Neuronal stem cell (in vitro differentiated cells): ENCODE results near the gene DDAH1.

Experiments
- DNase-seq: peaks from one replicate; pipeline ENCODE4 v3.0.0-alpha.2; 2013; ENCODE audit warnings: low spot score
- H2AFZ ChIP-seq: one replicate; pipeline ENCODE4 v1.6.1; 2013; ENCODE audit warnings: mild to moderate bottlenecking, low read length, inconsistent platforms
- H2AK5ac ChIP-seq: 2 replicates; pipeline ENCODE4 v1.6.1; 2013; ENCODE audit warnings: low read depth, mild to moderate bottlenecking, inconsistent platforms, low read length, moderate library complexity, mixed read lengths
- H2BK120ac ChIP-seq: 2 replicates; pipeline ENCODE4 v1.6.1; 2013; ENCODE audit warnings: low read depth, mild to moderate bottlenecking, inconsistent platforms, low read length, moderate library complexity, mixed read lengths
- H2BK12ac ChIP-seq: one replicate; pipeline ENCODE4 v1.6.1; 2013; ENCODE audit warnings: low read length, inconsistent platforms
- H2BK15ac ChIP-seq: 2 replicates; pipeline ENCODE4 v1.6.1; 2013; ENCODE audit warnings: mild to moderate bottlenecking, low read length, inconsistent platforms, mixed read lengths
- H2BK5ac ChIP-seq: one replicate; pipeline ENCODE4 v1.6.1; 2013; ENCODE audit warnings: inconsistent platforms, mild to moderate bottlenecking, low read length, moderate library complexity
- H3K14ac ChIP-seq: one replicate; pipeline ENCODE4 v1.6.1; 2013; ENCODE audit warnings: low read length, inconsistent platforms
- H3K18ac ChIP-seq: 2 replicates; pipeline ENCODE4 v1.6.1; 2013; ENCODE audit warnings: low read length, inconsistent platforms
- H3K23ac ChIP-seq: 2 replicates; pipeline ENCODE4 v1.6.1; 2013; ENCODE audit warnings: low read depth, mild to moderate bottlenecking, mixed read lengths, low read length, inconsistent platforms; ENCODE audit not compliant: poor library complexity
- H3K27ac ChIP-seq: replicated peaks from 3 replicates; pipeline ENCODE4 v1.5.1; 2013; ENCODE audit warnings: low read length, inconsistent platforms
- H3K27me3 ChIP-seq, 3 experiments: 2 replicates each; pipeline ENCODE4 v1.6.1; 2013; ENCODE audit warnings: low read length in 3 of 3, mild to moderate bottlenecking in 2 of 3, inconsistent platforms in 1 of 3, low read depth in 1 of 3, mixed read lengths in 1 of 3, moderate library complexity in 1 of 3; ENCODE audit not compliant: control insufficient read depth in 3 of 3, insufficient read depth in 3 of 3
- H3K36me3 ChIP-seq, 2 donors: replicated peaks in 1 of 2; 2 replicates each; pipeline ENCODE4 v1.6.1; 2013; ENCODE audit warnings: low read length in 2 of 2; ENCODE audit not compliant: control insufficient read depth in 2 of 2, insufficient read depth in 2 of 2
- H3K4ac ChIP-seq: 2 replicates; pipeline ENCODE4 v1.6.1; 2013; ENCODE audit warnings: inconsistent platforms, mild to moderate bottlenecking, low read length, moderate library complexity
- H3K4me1 ChIP-seq, 2 donors: 1 replicate in 1 of 2; 2 replicates in 1 of 2; pipeline ENCODE4 v1.6.1; 2013; ENCODE audit warnings: low read length in 2 of 2, low read depth in 1 of 2; ENCODE audit not compliant: control insufficient read depth in 2 of 2, insufficient read depth in 1 of 2
- H3K4me2 ChIP-seq: one replicate; pipeline ENCODE4 v1.6.1; 2013; ENCODE audit warnings: mild to moderate bottlenecking, low read length, inconsistent platforms; ENCODE audit not compliant: insufficient read depth, poor library complexity, severe bottlenecking
- H3K4me3 ChIP-seq, 2 donors: 2 replicates each; pipeline ENCODE4 v1.5.1; 2013; ENCODE audit warnings: low read length in 2 of 2, mild to moderate bottlenecking in 2 of 2, inconsistent platforms in 1 of 2, moderate library complexity in 1 of 2
- H3K79me1 ChIP-seq: one replicate; pipeline ENCODE4 v1.6.1; 2013; ENCODE audit warnings: low read depth, mild to moderate bottlenecking, inconsistent platforms, low read length, moderate library complexity
- H3K9ac ChIP-seq: one replicate; pipeline ENCODE4 v1.6.1; 2013; ENCODE audit warnings: mild to moderate bottlenecking, low read depth, low read length, inconsistent platforms; ENCODE audit not compliant: poor library complexity
- H3K9me3 ChIP-seq, 2 donors: replicated peaks in 1 of 2; 2 replicates each; pipeline versions ENCODE3 to v1.6.1; 2013; ENCODE audit warnings: low read length in 2 of 2, mild to moderate bottlenecking in 2 of 2, inconsistent platforms in 1 of 2, low read depth in 1 of 2, mixed read lengths in 1 of 2, moderate library complexity in 1 of 2; ENCODE audit not compliant: control insufficient read depth in 2 of 2, insufficient read depth in 1 of 2
- H4K8ac ChIP-seq: one replicate; pipeline ENCODE4 v1.6.1; 2013; ENCODE audit warnings: low read depth, mild to moderate bottlenecking, inconsistent platforms, low read length, moderate library complexity
- H4K91ac ChIP-seq: one replicate; pipeline ENCODE4 v1.6.1; 2013; ENCODE audit warnings: low read length, low read depth, mild to moderate bottlenecking, inconsistent platforms; ENCODE audit not compliant: poor library complexity
- WGBS, 2 donors: extraction: QIAGEN DNeasy Blood & Tissue Kit; methylation state at CpG; one replicate each; pipeline ENCODE4 v1.1.7; 2013; ENCODE audit warnings: missing lambda C conversion rate in 2 of 2, mixed read lengths in 1 of 2; ENCODE audit not compliant: insufficient read length in 2 of 2, insufficient replicate concordance in 1 of 2; ENCODE audit errors: extremely low coverage in 2 of 2; 5-methylcytosine and 5-hydroxymethylcytosine counted together

The DDAH1 gene

DNA sequence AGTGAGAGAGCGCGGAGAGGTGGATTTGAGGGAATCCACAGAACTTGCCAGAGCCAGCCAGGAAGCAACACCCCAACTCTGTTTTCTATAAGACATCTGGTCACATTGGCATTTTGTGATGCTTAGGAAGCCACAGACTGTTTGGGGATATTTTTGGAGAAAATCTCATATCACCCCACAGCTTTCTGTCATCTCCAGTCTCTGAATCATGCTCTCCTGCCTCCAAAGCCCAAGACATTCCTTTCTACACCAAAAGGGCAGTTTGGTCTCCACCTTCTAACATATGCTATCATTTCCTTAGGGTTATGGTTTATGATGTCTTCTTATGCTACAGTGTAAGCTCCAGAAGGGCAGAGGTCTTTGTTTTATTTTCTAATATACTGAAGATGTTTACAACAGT, 174.1 kb downstream of the DDAH1 start:
- Histone ChIP-seq H3K4me1 (peaks cover 1 to 2% of the 10 kb centered on the region in 2 donors), H4K8ac (no peak overlapping the region), H2BK12ac (no peak overlapping the region), H2BK5ac (no peak overlapping the region), H2AFZ (no peak overlapping the region), H3K23ac (no peak overlapping the region), H2AK5ac (no peak overlapping the region), H4K91ac (no peak overlapping the region), H3K79me1 (no peaks in the 10 kb centered on the region), H2BK15ac (no peak overlapping the region), H3K9me3 (no peaks in the 10 kb centered on the region), H3K14ac (no peak overlapping the region), H3K9ac (no peak overlapping the region), H3K27ac (no peak overlapping the region), H3K4me3 (no peak overlapping the region), H3K4me2 (no peak overlapping the region), H3K36me3 (no peaks in the 10 kb centered on the region), H3K4ac (no peak overlapping the region), H2BK120ac (no peak overlapping the region), H3K27me3 (peaks cover 0 to 2% (median 2%) of the 10 kb centered on the region in 3 experiments), H3K18ac (no peak overlapping the region)
- no peak for DNase-seq
- WGBS, 2 donors = no CpG with 5 or more reads among the region's 2 CpGs

DNA sequence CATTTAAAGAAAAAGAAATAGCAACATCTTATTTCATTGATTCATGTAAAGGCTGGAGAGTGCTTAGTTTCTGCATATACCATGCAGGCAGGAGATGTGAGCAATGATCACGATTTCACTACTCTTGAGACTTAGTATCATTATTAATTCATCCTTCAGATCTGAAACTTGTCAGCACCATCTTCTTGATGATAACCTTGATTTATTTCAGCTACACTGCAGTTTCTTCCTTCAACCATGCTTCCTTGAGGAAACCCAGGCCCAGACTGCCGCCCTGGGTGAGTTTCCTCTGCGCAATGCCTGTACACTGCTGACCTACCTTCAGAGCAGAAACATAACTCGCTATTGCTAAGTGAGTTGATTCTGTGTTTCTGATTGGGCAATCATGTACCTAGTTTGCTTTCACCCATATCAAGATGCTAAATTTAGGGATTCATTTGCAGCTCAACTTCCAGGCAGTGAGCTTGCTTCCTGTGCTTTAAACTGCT, 175.1 kb downstream of the DDAH1 start:
- H2BK15ac ChIP-seq = no peak overlapping the region
- H3K36me3 ChIP-seq = no peaks in the 10 kb centered on the region
- H3K18ac ChIP-seq = no peak overlapping the region
- no CpG with 5 or more reads among the region's 4 CpGs for WGBS, 2 donors
- no peak overlapping the region for H3K27ac ChIP-seq
- no peak overlapping the region for H3K23ac ChIP-seq
- no peak overlapping the region for H4K8ac ChIP-seq
- no peak overlapping the region for H3K14ac ChIP-seq
- no peak overlapping the region for H4K91ac ChIP-seq
- no peak overlapping the region for H3K9ac ChIP-seq
- no peak overlapping the region for H2AK5ac ChIP-seq
- H3K4me3 ChIP-seq = no peak overlapping the region
- H2BK120ac ChIP-seq = no peak overlapping the region
- H3K79me1 ChIP-seq = no peaks in the 10 kb centered on the region
- H3K9me3 ChIP-seq = no peaks in the 10 kb centered on the region
- DNase-seq = no peak
- no peak overlapping the region for H3K4ac ChIP-seq
- no peak overlapping the region for H3K4me2 ChIP-seq
- peaks cover 0 to 2% (median 2%) of the 10 kb centered on the region in 3 experiments for H3K27me3 ChIP-seq
- no peak overlapping the region for H2BK5ac ChIP-seq
- peaks cover 1 to 2% of the 10 kb centered on the region in 2 donors for H3K4me1 ChIP-seq
- H2BK12ac ChIP-seq = no peak overlapping the region
- H2AFZ ChIP-seq = no peak overlapping the region

DNA sequence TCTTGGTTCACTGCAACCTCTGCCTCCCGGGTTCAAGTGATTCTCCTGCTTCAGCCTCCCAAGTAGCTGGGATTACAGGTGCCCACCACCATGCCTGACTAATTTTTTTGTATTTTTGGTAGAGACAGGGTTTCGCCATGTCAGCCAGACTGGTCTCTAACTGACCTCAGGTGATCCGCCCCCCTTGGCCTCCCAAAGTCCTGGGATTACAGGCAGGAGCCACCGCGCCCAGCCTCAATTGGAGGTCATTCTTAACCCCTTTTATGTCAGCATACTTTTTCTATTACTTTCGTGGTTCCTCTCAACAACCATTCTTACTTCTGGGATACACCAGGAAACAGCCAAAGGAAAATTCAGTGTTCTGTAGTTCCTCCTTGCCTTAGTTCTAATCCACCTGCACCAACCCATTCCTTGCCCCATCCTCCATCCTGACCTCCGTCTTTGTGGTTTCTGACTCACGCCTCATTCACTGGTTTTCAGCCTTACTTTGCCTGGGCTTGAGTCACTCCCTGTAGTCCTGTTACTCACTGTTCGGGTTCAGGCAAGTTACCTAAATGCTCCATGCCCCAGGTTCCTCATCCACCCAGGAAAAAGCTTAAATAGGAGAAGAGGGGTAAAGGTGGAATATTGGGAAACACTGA, 175.6 kb downstream of the DDAH1 start:
- WGBS, 2 donors = no CpG with 5 or more reads among the region's 9 CpGs
- Histone ChIP-seq H3K36me3 (no peaks in the 10 kb centered on the region), H4K91ac (no peak overlapping the region), H3K4me3 (no peak overlapping the region), H3K4me2 (no peak overlapping the region), H3K27ac (no peak overlapping the region), H2AK5ac (no peak overlapping the region), H3K18ac (no peak overlapping the region), H2BK12ac (no peak overlapping the region), H4K8ac (no peak overlapping the region), H2BK5ac (no peak overlapping the region), H3K27me3 (peaks cover 0 to 2% (median 2%) of the 10 kb centered on the region in 3 experiments), H3K79me1 (no peaks in the 10 kb centered on the region), H3K4me1 (peaks cover 1 to 2% of the 10 kb centered on the region in 2 donors), H3K4ac (no peak overlapping the region), H2BK120ac (no peak overlapping the region), H2AFZ (no peak overlapping the region), H3K9me3 (no peaks in the 10 kb centered on the region), H2BK15ac (no peak overlapping the region), H3K14ac (no peak overlapping the region), H3K23ac (no peak overlapping the region), H3K9ac (no peak overlapping the region)
- DNase-seq = no peak

DNA sequence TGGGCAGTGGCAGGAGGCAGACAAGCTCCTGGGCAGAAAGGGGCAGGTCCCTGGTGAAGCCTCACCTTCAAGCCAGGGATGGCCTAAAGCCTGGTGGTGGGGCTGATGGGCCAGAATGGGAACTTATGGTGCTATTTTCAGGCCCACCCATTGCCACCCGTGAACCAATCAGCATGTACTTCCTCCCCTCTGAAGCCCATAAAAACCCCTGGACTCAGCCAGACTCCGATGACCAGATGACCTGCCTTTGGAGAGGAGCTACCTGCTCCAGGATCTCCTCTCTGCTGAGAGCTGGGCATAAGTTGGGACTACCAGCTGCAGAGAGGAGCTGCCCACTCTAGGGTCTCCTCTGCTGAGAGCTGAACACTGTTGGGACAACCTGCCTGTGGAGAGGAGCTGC, 180.8 kb downstream of the DDAH1 start:
- DNase-seq = no peak
- no peak overlapping the region for H3K14ac ChIP-seq
- H3K36me3 ChIP-seq = no peaks in the 10 kb centered on the region
- no peaks in the 10 kb centered on the region for H3K4me1 ChIP-seq
- H3K4ac ChIP-seq = no peak overlapping the region
- no peaks in the 10 kb centered on the region for H3K9me3 ChIP-seq
- H3K79me1 ChIP-seq = no peaks in the 10 kb centered on the region
- no peak overlapping the region for H3K4me2 ChIP-seq
- peak overlapping the region; percentile 49 for H2AK5ac ChIP-seq
- H3K23ac ChIP-seq = no peak overlapping the region
- H3K27me3 ChIP-seq = no peaks in the 10 kb centered on the region
- no peak overlapping the region for H3K4me3 ChIP-seq
- peak overlapping the region; percentile 21 for H2BK15ac ChIP-seq
- H2BK120ac ChIP-seq = no peak overlapping the region
- H4K8ac ChIP-seq = no peak overlapping the region
- no peak overlapping the region for H2BK5ac ChIP-seq
- H3K18ac ChIP-seq = peak overlapping the region; percentile 44
- H3K9ac ChIP-seq = no peak overlapping the region
- no peak overlapping the region for H3K27ac ChIP-seq
- no CpG with 5 or more reads among the region's 2 CpGs for WGBS, 2 donors
- H2BK12ac ChIP-seq = no peak overlapping the region
- H4K91ac ChIP-seq = no peak overlapping the region
- no peak overlapping the region for H2AFZ ChIP-seq
